ENCODE measurements around the gene MED13L.

DNA sequence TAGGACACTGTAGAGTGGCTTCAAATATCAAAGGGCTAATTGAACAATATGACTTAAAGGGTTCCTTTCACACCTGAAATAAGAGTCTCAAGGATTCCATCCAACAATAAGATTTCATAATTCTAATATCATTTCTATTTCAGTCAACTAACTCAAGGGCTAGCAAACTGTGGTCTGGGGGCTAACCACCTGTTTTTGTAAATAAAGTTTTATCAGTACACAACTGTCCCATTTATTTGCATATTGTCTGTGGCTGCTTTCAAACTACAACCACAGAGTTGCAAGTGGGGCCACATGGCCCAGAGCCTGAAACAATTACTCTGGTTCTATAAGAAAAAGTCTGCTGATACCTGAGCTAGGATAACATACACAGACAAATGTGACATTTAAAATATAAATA, 29.1 kb downstream of the MED13L start:
- TF ChIP-seq, protein P1, sequence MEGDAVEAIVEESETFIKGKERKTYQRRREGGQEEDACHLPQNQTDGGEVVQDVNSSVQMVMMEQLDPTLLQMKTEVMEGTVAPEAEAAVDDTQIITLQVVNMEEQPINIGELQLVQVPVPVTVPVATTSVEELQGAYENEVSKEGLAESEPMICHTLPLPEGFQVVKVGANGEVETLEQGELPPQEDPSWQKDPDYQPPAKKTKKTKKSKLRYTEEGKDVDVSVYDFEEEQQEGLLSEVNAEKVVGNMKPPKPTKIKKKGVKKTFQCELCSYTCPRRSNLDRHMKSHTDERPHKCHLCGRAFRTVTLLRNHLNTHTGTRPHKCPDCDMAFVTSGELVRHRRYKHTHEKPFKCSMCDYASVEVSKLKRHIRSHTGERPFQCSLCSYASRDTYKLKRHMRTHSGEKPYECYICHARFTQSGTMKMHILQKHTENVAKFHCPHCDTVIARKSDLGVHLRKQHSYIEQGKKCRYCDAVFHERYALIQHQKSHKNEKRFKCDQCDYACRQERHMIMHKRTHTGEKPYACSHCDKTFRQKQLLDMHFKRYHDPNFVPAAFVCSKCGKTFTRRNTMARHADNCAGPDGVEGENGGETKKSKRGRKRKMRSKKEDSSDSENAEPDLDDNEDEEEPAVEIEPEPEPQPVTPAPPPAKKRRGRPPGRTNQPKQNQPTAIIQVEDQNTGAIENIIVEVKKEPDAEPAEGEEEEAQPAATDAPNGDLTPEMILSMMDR (conservative IDR thresholded peaks at IDR 0.05; ENCODE audit: low read depth, low read length), result no peak
- TF ChIP-seq SMC3 (IDR thresholded peaks at IDR 0.05; ENCODE audit: low read depth, low read length), result no peak
- no peak for TF ChIP-seq CHD1 (IDR thresholded peaks at IDR 0.05; ENCODE audit: low read depth, low read length)
- no peak for TF ChIP-seq RAD21 (IDR thresholded peaks at IDR 0.05; ENCODE audit: low read length)
- no peak for TF ChIP-seq POLR2A (IDR thresholded peaks at IDR 0.05; ENCODE audit: low read depth, low read length)
- no peak for TF ChIP-seq ELK1 (IDR thresholded peaks at IDR 0.05; ENCODE audit: borderline replicate concordance, low read depth, low read length)
- no peak for TF ChIP-seq MAFK (IDR thresholded peaks at IDR 0.05; ENCODE audit: low read depth, low read length)
- TF ChIP-seq MXI1 (IDR thresholded peaks at IDR 0.05; ENCODE audit: borderline replicate concordance, low read depth, low read length), result no peak
